ENCODE measurements around the gene ACOT7.

GRCh38 chr1:6317098-6317760 lies 76.3 kb downstream of the ACOT7 start:
- no peak for TF ChIP-seq TAF1 (IDR thresholded peaks at IDR 0.05; ENCODE audit: low read depth, low read length)
- TF ChIP-seq POLR2A (IDR thresholded peaks at IDR 0.05; ENCODE audit: low read depth, low read length), result no peak
- TF ChIP-seq POLR2AphosphoS5 (IDR thresholded peaks at IDR 0.05; ENCODE audit: low read depth, low read length), result no peak
- TF ChIP-seq SPI1 (IDR thresholded peaks at IDR 0.05; ENCODE audit: low read depth, low read length), result no peak

Data from GM12891 (cell line).